IPS DF 4.7 (cell line): ENCODE results near the gene SPTBN2.
"Not testable (repeated sequence)": the region's sequence is repeated elsewhere in the genome, so short reads cannot be mapped to it uniquely, and the experiment has no call there.

ENCODE experiments used
- DNase-seq: peaks from one replicate; pipeline ENCODE4 v3.0.0-alpha.2; 2013; ENCODE audit warnings: low spot score; ENCODE audit errors: extremely low read depth

SPTBN2 gene

DNA sequence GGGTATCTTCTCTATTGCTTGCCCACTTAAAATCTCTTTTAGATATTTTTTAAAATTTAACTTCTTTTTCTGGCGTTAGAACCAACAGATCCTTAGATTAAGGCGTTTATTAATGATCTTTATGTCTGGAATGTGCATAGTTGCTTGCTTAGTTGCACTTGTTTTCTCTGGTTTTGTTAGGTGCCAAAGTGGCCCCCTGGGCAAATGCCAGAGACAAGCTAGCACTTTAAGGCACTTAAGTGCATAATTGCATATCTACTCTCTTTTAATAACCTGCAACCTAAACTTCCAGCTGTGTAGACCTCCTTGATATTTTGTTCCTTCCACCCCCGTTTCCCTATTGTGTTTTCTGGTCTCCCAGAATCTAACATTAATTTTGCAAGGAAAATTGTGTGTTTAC lies 87.2 kb downstream of the SPTBN2 start:
- no peak for DNase-seq

GRCh38 chr11:66639814-66640340 lies 89.1 kb downstream of the SPTBN2 start:
- not testable (repeated sequence) for DNase-seq

DNA sequence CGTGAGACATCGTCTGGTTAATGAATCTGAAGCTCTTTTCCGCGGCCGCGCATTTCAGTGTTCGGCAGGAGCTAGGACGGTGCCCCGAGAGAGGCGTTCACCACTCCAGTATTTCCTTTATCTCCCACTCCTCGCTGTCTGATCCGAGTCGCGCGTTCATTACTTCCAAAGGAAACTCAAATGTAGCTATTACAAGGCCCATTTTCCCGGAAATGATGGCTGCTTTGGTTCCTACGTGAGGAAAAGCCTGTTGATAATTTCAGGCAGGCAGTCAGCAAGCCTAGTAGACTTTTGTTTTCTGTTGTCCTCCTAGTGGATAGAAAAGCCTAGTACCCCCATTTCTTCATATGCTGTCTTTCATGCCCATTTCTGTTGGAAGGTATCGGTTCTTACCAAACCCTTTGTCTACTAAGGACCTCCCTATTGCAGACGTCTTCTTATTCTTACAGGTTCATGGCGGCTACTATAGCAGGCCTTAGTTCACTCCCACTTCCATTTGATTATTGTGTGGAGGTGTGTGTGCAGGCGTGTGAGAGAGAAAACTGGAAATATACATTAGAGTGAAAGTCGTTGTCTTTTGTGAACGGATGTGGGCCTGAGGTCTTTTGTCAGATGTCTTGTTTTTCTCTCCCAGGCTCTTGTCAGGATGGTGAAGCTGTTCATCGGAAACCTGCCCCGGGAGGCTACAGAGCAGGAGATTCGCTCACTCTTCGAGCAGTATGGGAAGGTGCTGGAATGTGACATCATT lies 89.8 kb downstream of the SPTBN2 start:
- DNase-seq = no peak

DNA sequence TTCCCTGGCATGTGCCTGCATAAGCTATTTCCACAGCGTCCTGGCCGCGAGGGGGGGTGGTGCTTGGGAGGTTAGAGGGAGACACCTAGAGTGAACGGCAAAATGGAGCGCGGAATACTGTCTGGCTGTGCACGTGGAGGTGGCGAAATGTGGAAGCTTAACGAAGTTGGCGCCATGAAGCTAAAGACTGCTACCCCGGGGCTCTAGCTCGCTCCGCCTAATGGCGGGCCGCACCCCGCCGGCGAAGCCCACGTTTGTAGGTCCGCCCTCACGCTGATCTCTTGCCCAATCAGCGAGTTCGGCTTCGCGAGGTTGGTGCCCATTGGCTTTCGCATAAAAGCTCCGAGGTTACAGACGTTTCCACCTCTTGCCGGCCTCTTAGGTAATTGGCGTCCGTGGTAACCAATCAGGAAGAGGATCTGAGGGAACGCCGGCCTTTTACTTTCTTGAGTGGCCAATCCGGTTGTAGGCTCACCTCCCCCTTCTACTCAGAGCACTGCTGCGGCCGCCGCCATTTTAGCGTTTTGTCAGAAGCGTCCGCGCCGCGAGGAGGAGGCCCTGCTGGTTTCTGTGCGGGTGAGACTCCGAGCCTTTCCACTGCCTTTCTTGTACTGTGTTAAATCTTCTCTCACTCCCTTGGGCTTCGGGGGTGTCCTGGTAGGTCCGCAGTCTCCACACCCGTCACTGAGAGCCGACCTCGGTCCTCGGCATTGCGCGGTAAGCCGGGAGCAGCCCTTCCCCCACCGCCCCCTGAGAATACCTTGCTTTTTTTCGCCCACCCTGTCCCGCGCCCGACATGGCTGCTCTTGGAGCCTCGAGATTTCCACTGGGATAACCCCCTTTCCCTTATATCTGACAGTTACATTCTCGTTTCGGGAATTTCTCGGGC lies 90.6 kb downstream of the SPTBN2 start, which contains the start of gene RBM4:
RBM4 (plus strand) TSS at position 527 of the 889 bp plus-strand sequence. CDS start 1,009 bp downstream, outside the sequence.
- DNase-seq = peak; percentile 100

DNA sequence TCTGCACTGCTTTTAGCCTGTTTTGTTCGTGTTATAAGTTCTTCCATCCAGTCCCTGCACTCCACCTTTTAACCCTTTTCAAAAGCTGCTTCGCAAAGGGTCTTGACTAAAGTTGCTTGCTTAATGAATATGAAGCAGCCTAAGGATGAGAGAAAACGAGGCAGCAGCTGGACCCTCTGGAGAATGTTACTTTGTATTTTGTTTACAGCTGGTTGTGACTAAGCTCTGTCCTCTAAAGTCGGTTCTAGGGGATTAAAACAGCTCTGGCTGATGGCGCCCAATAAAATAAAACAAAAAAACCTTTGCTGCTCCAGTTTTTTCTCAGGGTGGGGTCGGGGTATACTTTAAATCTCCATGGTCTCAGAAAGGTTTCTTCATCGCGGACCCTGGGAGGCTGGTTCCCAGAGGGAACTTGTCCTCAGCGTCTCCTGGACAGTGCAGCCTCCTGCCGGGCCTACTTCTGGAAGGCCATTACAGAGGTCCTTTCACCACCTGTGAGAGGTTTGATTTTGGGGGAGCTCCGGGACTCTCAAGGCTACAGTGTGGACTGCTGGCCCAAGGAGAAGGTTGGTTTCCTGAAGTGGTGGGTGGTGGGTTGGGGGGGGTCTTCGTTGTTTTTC lies 91.3 kb downstream of the SPTBN2 start:
- DNase-seq = no peak

DNA sequence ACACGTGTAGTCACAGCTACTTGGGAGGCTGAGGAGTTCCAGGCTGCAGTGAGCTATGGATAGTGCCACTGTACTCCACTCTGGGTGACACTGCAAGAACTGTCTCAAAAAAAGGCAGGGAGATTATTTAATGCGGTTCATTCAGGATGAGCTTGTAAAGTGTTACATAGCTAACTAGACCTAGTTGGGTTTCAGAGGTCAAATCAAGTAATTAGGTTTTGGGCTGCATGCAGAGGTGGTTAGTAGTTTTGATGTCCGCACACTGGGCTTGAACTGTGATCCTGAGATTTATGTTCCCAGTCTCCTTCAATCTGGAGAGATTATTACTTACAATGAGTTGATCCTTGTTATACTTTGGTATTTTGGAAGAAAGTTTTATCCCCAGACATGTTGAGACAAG lies 92.6 kb downstream of the SPTBN2 start:
- DNase-seq = no peak
